Astrocyte (in vitro differentiated cells and primary cell): ENCODE results near the gene SUPT3H. TPM values are rescaled to one million over a fixed set of nuclear protein-coding genes. Genes with fewer than 3 reads are reported as not detected.

ENCODE experiments used
- DNase-seq: peaks from one replicate; pipeline ENCODE4 v3.0.0-alpha.2; 2010; ENCODE audit warnings: low read depth
- FAIRE-seq: peaks from 2 replicates; lab custom pipeline; 2011; peaks lifted over from hg19 to GRCh38; lab: Jason Lieb, UNC
- H2AFZ ChIP-seq: 2 replicates; pipeline ENCODE4 v1.6.0; 2012; ENCODE audit warnings: low read depth, low read length, inconsistent platforms
- H3K27ac ChIP-seq: 2 replicates; pipeline ENCODE4 v1.5.1; 2011; ENCODE audit warnings: low read depth, low read length, inconsistent platforms
- H3K27me3 ChIP-seq: 2 replicates; pipeline ENCODE4 v1.6.0; 2011; ENCODE audit warnings: low read length, inconsistent platforms; ENCODE audit not compliant: insufficient read depth
- H3K36me3 ChIP-seq: 2 replicates; pipeline ENCODE4 v1.5.1; 2011; ENCODE audit warnings: low read length, inconsistent platforms; ENCODE audit not compliant: insufficient read depth
- H3K4me1 ChIP-seq: 2 replicates; pipeline ENCODE4 v1.5.1; 2011; ENCODE audit warnings: low read length, inconsistent platforms; ENCODE audit not compliant: insufficient read depth
- H3K4me2 ChIP-seq: 2 replicates; pipeline ENCODE4 v1.6.0; 2012; ENCODE audit warnings: low read length, inconsistent platforms
- H3K4me3 ChIP-seq: 2 replicates; pipeline ENCODE4 v1.5.1; 2011; ENCODE audit warnings: low read depth, mild to moderate bottlenecking, low read length, inconsistent platforms; ENCODE audit not compliant: insufficient read depth
- H3K79me2 ChIP-seq: 2 replicates; pipeline ENCODE4 v1.6.0; 2012; ENCODE audit warnings: mild to moderate bottlenecking, low read length, inconsistent platforms; ENCODE audit not compliant: insufficient read depth
- H3K9ac ChIP-seq: 2 replicates; pipeline ENCODE4 v1.6.0; 2012; ENCODE audit warnings: mild to moderate bottlenecking, low read length, inconsistent platforms
- H3K9me3 ChIP-seq: 2 replicates; pipeline ENCODE4 v1.5.1; 2012; ENCODE audit warnings: low read depth, mild to moderate bottlenecking, low read length, inconsistent platforms; ENCODE audit not compliant: insufficient read depth
- H4K20me1 ChIP-seq: 2 replicates; pipeline ENCODE4 v1.6.0; 2012; ENCODE audit warnings: low read length, inconsistent platforms; ENCODE audit not compliant: insufficient read depth
- H3K27ac Mint-ChIP-seq: one replicate; pipeline ENCODE4 v1.8.0; 2021; ENCODE audit warnings: mild to moderate bottlenecking, mixed read lengths; ENCODE audit not compliant: unreplicated experiment
- H3K27me3 Mint-ChIP-seq: one replicate; pipeline ENCODE4 v1.8.0; 2021; ENCODE audit warnings: low read depth, mixed read lengths; ENCODE audit not compliant: unreplicated experiment
- H3K36me3 Mint-ChIP-seq: one replicate; pipeline ENCODE4 v1.8.0; 2021; ENCODE audit warnings: low read depth, mixed read lengths; ENCODE audit not compliant: unreplicated experiment
- H3K4me1 Mint-ChIP-seq: one replicate; pipeline ENCODE4 v1.8.0; 2021; ENCODE audit warnings: low read depth, mixed read lengths; ENCODE audit not compliant: unreplicated experiment
- H3K4me3 Mint-ChIP-seq: one replicate; pipeline ENCODE4 v1.8.0; 2021; ENCODE audit warnings: mild to moderate bottlenecking, moderate library complexity, mixed read lengths; ENCODE audit not compliant: unreplicated experiment
- H3K9me3 Mint-ChIP-seq: one replicate; pipeline ENCODE4 v1.8.0; 2021; ENCODE audit warnings: mild to moderate bottlenecking, mixed read lengths; ENCODE audit not compliant: unreplicated experiment
- EZH2 ChIP-seq: IDR thresholded peaks from 2 replicates; pipeline ENCODE4 v1.6.1; 2012; ENCODE audit warnings: mild to moderate bottlenecking, low read length, inconsistent platforms; ENCODE audit not compliant: insufficient read depth
- total RNA-seq: library from RNA; stranded (reverse); gene quantifications from 2 replicates; pipeline ENCODE4 v1.2.1, GENCODE V29; 2021
- TF ChIP-seq, protein P1 (sequence below): IDR thresholded peaks from 2 replicates; pipeline ENCODE4 v1.5.1; 2011; ENCODE audit warnings: low read depth, mild to moderate bottlenecking, inconsistent platforms, low read length, moderate library complexity; ENCODE audit not compliant: insufficient read depth

The SUPT3H gene
- total RNA-seq, 1 donor from 2014 or later: 12.4 TPM

DNA sequence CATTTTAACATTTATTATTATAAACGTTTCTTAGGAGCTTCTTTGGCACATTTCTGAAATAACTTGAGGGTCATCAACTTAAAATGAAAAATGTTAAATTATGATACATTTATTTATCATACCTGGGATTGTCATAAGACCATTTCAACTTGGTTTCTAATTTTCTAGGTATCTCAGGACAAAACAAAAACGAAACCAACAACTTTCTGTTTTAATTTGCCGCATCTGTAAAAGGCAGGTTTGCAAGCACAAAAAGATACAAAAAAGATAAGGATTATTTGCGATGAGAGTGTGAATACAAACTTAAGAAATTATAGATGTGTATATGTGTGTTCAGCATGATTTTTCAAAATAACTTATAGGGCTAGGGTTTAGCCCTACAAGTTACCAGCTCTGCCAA is 444.6 kb downstream of the SUPT3H start:
- no peak overlapping the region for H3K9ac ChIP-seq
- no peak for TF ChIP-seq EZH2
- TF ChIP-seq, protein P1, sequence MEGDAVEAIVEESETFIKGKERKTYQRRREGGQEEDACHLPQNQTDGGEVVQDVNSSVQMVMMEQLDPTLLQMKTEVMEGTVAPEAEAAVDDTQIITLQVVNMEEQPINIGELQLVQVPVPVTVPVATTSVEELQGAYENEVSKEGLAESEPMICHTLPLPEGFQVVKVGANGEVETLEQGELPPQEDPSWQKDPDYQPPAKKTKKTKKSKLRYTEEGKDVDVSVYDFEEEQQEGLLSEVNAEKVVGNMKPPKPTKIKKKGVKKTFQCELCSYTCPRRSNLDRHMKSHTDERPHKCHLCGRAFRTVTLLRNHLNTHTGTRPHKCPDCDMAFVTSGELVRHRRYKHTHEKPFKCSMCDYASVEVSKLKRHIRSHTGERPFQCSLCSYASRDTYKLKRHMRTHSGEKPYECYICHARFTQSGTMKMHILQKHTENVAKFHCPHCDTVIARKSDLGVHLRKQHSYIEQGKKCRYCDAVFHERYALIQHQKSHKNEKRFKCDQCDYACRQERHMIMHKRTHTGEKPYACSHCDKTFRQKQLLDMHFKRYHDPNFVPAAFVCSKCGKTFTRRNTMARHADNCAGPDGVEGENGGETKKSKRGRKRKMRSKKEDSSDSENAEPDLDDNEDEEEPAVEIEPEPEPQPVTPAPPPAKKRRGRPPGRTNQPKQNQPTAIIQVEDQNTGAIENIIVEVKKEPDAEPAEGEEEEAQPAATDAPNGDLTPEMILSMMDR: no peak
- H4K20me1 ChIP-seq: no peaks in the 10 kb centered on the region
- DNase-seq (no peak), FAIRE-seq (no peak)
- Mint-ChIP-seq H3K9me3 (no peaks in the 10 kb centered on the region), H3K4me1 (no peaks in the 10 kb centered on the region), H3K27me3 (no peaks in the 10 kb centered on the region), H3K4me3 (no peak overlapping the region), H3K36me3 (no peaks in the 10 kb centered on the region), H3K27ac (no peak overlapping the region)
- no peaks in the 10 kb centered on the region for H3K79me2 ChIP-seq
- H2AFZ ChIP-seq: no peak overlapping the region
- no peaks in the 10 kb centered on the region for H3K9me3 ChIP-seq
- H3K4me1 ChIP-seq: no peaks in the 10 kb centered on the region
- H3K36me3 ChIP-seq: no peaks in the 10 kb centered on the region
- no peak overlapping the region for H3K4me3 ChIP-seq
- no peak overlapping the region for H3K27ac ChIP-seq
- H3K4me2 ChIP-seq: no peak overlapping the region
- no peaks in the 10 kb centered on the region for H3K27me3 ChIP-seq

DNA sequence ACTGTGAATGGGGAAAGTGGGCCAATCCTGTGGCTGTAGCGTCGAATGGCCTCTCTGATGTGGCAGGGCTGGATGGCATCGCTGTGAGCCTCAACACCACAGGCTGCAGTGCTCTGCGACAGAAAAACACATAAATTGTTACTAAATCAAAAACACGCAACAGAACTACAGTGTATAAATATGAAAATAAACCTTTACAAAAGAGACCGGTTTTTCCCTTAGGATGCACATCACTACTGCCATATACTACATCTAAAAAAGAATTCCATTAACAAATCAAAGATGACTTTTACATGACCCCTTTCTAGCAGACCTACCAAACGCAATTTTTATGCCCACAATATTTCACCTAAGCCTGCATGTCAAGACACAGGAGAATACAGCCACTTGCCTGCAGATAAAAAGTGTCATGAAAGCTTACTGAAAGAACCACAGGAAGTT is 445.1 kb downstream of the SUPT3H start:
- Mint-ChIP-seq H3K27me3 (no peaks in the 10 kb centered on the region), H3K4me3 (no peak overlapping the region)
- TF ChIP-seq, protein P1: no peak
- TF ChIP-seq EZH2: no peak

DNA sequence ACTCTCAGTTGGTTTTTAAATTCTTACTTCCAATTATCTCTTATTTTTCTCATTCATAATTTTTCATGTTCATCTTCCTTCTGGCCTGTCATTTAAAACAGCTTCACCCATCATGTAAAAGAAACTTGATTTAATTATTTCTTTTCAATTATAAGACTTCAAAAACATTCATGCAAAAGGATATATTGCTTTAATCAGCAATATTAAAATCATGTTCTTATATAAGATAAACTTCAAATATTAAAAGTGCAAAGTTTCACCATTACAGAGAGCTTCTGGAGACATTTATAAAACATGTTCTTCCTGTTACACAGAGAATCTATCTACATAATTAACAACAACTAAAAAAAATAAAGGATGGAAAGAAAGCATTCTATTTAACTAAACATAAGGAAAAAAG is 446.3 kb downstream of the SUPT3H start:
- no peaks in the 10 kb centered on the region for H3K27me3 Mint-ChIP-seq
- H3K4me1 Mint-ChIP-seq: no peaks in the 10 kb centered on the region
- H3K9me3 ChIP-seq: no peaks in the 10 kb centered on the region
- no peaks in the 10 kb centered on the region for H3K4me1 ChIP-seq
- H3K27ac ChIP-seq: no peak overlapping the region
- H3K79me2 ChIP-seq: no peaks in the 10 kb centered on the region
- DNase-seq (no peak), FAIRE-seq (no peak)
- H3K4me2 ChIP-seq: no peak overlapping the region
- no peak overlapping the region for H3K27ac Mint-ChIP-seq
- H3K36me3 Mint-ChIP-seq: no peaks in the 10 kb centered on the region
- H2AFZ ChIP-seq: no peak overlapping the region
- TF ChIP-seq, protein P1: no peak
- TF ChIP-seq EZH2: no peak
- no peak overlapping the region for H3K4me3 Mint-ChIP-seq
- no peak overlapping the region for H3K9ac ChIP-seq
- no peaks in the 10 kb centered on the region for H4K20me1 ChIP-seq
- H3K9me3 Mint-ChIP-seq: no peaks in the 10 kb centered on the region
- no peak overlapping the region for H3K4me3 ChIP-seq
- no peaks in the 10 kb centered on the region for H3K27me3 ChIP-seq
- no peaks in the 10 kb centered on the region for H3K36me3 ChIP-seq

More for the DNA sequence above, 445.1 kb downstream of the SUPT3H start:
- Histone ChIP-seq H3K4me3 (no peak overlapping the region), H3K27me3 (no peaks in the 10 kb centered on the region), H3K27ac (no peak overlapping the region), H3K4me1 (no peaks in the 10 kb centered on the region), H2AFZ (no peak overlapping the region), H3K36me3 (no peaks in the 10 kb centered on the region), H4K20me1 (no peaks in the 10 kb centered on the region), H3K79me2 (no peaks in the 10 kb centered on the region), H3K4me2 (no peak overlapping the region), H3K9ac (no peak overlapping the region), H3K9me3 (no peaks in the 10 kb centered on the region)
- Mint-ChIP-seq H3K9me3 (no peaks in the 10 kb centered on the region), H3K4me1 (no peaks in the 10 kb centered on the region), H3K36me3 (no peaks in the 10 kb centered on the region), H3K27ac (no peak overlapping the region)
- FAIRE-seq (no peak), DNase-seq (no peak)
